ENCODE data around the gene TUB. TPM values are rescaled to one million over a fixed set of nuclear protein-coding genes. Genes with fewer than 3 reads are reported as not detected.

TUB gene
- total RNA-seq, 1 experiment from 2014 or later = 3.3 TPM

DNA sequence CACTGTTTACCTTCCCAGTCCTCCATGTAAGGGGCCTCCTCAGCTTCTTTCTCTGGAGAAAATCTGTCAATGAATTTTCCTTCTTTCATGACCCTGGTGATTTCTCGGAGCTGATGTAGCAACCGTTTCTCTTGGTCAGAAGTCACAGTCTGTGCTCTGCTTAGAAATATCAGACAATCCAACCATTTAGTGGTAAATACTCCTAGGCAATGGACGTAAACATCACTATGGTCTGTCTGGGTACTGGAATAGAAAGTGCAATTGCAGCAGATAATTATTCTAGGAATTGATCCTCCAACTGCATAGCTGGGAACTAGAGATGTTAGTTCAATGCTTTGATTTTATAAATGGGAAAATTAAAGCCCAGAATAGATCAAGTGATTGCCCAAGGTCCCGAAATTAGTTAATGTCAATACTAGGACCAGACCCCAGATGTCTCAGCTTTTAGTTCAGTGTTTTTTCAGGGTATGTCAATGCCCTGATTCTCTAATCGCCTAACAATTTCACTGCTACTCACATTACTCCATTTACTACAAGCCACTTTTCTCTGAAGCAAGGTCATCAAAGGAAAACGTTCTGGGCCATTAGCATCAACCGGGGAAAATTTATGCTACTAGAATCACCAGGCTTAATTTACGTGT, 45.8 kb downstream of the TUB start:
- Histone ChIP-seq H3K36me3 (ENCODE audit: low read depth, low read length) (no peaks in the 10 kb centered on the region), H3K4me1 (ENCODE audit: insufficient read depth, low read length) (no peaks in the 10 kb centered on the region), H3K9me3 (ENCODE audit: low read length) (no peaks in the 10 kb centered on the region), H3K4me2 (ENCODE audit: low read length) (no peak overlapping the region), H3K9ac (ENCODE audit: low read length) (no peak overlapping the region), H4K20me1 (ENCODE audit: low read length) (no peaks in the 10 kb centered on the region), H3K27me3 (ENCODE audit: low read length) (peaks cover 49% of the 10 kb centered on the region), H2AFZ (ENCODE audit: low read length) (no peak overlapping the region), H3K4me3 (ENCODE audit: low read length) (no peak overlapping the region), H3K27ac (ENCODE audit: low read length) (no peak overlapping the region), H3K79me2 (ENCODE audit: low read length) (no peaks in the 10 kb centered on the region), H3F3A (ENCODE audit: low read length, unreplicated experiment) (no peaks in the 10 kb centered on the region), H3K9me2 (replicated peaks; ENCODE audit: low read length) (no peaks in the 10 kb centered on the region)
- no peak for DNase-seq
- ChIA-PET POLR2A (ENCODE audit: unreplicated experiment) (no interaction called here), CTCF (no interaction called here)
- no TSS peak for BruUV-seq (replicated peaks)
- TF ChIP-seq EZH2phosphoT487 (IDR thresholded peaks at IDR 0.05; ENCODE audit: borderline replicate concordance, low read length) = no peak
- TF ChIP-seq, protein P1, sequence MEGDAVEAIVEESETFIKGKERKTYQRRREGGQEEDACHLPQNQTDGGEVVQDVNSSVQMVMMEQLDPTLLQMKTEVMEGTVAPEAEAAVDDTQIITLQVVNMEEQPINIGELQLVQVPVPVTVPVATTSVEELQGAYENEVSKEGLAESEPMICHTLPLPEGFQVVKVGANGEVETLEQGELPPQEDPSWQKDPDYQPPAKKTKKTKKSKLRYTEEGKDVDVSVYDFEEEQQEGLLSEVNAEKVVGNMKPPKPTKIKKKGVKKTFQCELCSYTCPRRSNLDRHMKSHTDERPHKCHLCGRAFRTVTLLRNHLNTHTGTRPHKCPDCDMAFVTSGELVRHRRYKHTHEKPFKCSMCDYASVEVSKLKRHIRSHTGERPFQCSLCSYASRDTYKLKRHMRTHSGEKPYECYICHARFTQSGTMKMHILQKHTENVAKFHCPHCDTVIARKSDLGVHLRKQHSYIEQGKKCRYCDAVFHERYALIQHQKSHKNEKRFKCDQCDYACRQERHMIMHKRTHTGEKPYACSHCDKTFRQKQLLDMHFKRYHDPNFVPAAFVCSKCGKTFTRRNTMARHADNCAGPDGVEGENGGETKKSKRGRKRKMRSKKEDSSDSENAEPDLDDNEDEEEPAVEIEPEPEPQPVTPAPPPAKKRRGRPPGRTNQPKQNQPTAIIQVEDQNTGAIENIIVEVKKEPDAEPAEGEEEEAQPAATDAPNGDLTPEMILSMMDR (conservative IDR thresholded peaks at IDR 0.05; ENCODE audit: low read depth, low read length) = no peak
- TF ChIP-seq EZH2 (IDR thresholded peaks at IDR 0.05; ENCODE audit: low read length, unreplicated experiment) = no peak
- ATAC-seq = no peak
- intact Hi-C loops (cut with micrococcal nuclease) = no loop called here

- Histone ChIP-seq H4K20me1 (ENCODE audit: low read length) (no peaks in the 10 kb centered on the region), H3K27ac (ENCODE audit: low read length) (no peak overlapping the region), H3K36me3 (ENCODE audit: low read depth, low read length) (no peaks in the 10 kb centered on the region), H3K9ac (ENCODE audit: low read length) (no peak overlapping the region), H3K4me2 (ENCODE audit: low read length) (no peak overlapping the region), H3K9me3 (ENCODE audit: low read length) (no peaks in the 10 kb centered on the region), H3K27me3 (ENCODE audit: low read length) (peaks cover 49% of the 10 kb centered on the region), H3K4me1 (ENCODE audit: insufficient read depth, low read length) (no peaks in the 10 kb centered on the region), H2AFZ (ENCODE audit: low read length) (no peak overlapping the region), H3K9me2 (replicated peaks; ENCODE audit: low read length) (no peaks in the 10 kb centered on the region), H3K79me2 (ENCODE audit: low read length) (no peaks in the 10 kb centered on the region), H3K4me3 (ENCODE audit: low read length) (no peak overlapping the region), H3F3A (ENCODE audit: low read length, unreplicated experiment) (no peaks in the 10 kb centered on the region)
- ATAC-seq = no peak
- ChIA-PET POLR2A (ENCODE audit: unreplicated experiment) (no interaction called here), CTCF (no interaction called here)
- intact Hi-C loops (cut with micrococcal nuclease) = no loop called here
- no peak for TF ChIP-seq EZH2 (IDR thresholded peaks at IDR 0.05; ENCODE audit: low read length, unreplicated experiment)
- no peak for TF ChIP-seq EZH2phosphoT487 (IDR thresholded peaks at IDR 0.05; ENCODE audit: borderline replicate concordance, low read length)
- TF ChIP-seq, protein P1 (conservative IDR thresholded peaks at IDR 0.05; ENCODE audit: low read depth, low read length) = no peak
- DNase-seq = no peak
- no TSS peak for BruUV-seq (replicated peaks)
Observed at GRCh38 chr11:8127447-8127846, 46.4 kb downstream of the TUB start.

DNA sequence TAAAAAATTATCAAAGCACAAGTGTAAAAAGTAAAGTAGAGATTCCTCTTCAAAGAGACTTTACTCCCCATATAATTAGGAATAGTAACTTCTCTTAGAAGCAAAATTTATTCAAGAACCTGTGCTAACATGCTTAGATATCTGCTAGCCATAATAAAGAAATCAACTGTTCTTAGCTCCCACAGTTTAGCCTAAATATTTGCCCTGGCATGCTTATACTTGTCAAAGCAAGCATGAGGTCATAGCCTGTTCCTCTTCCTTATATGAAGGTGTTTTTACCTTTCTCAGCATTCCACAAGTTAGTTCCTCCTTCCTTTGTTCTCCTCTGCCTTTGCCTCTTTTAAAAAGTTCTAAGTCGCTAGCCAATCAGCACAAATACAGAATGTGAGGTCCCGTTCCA, 57.5 kb downstream of the TUB start:
- intact Hi-C loops (cut with micrococcal nuclease) = no loop called here
- no TSS peak for BruUV-seq (replicated peaks)
- Histone ChIP-seq H3K27ac (ENCODE audit: low read length) (no peak overlapping the region), H3K27me3 (ENCODE audit: low read length) (peaks cover 28% of the 10 kb centered on the region), H4K20me1 (ENCODE audit: low read length) (no peaks in the 10 kb centered on the region), H3K9me3 (ENCODE audit: low read length) (no peaks in the 10 kb centered on the region), H3K36me3 (ENCODE audit: low read depth, low read length) (no peaks in the 10 kb centered on the region), H3K9me2 (replicated peaks; ENCODE audit: low read length) (no peaks in the 10 kb centered on the region), H3K4me1 (ENCODE audit: insufficient read depth, low read length) (no peaks in the 10 kb centered on the region), H3K79me2 (ENCODE audit: low read length) (no peaks in the 10 kb centered on the region), H3K4me3 (ENCODE audit: low read length) (no peak overlapping the region), H3F3A (ENCODE audit: low read length, unreplicated experiment) (no peaks in the 10 kb centered on the region), H3K9ac (ENCODE audit: low read length) (no peak overlapping the region), H2AFZ (ENCODE audit: low read length) (no peak overlapping the region), H3K4me2 (ENCODE audit: low read length) (no peak overlapping the region)
- CTCF ChIA-PET = no interaction called here
- DNase-seq (no peak), ATAC-seq (no peak)
- POLR2A ChIA-PET (ENCODE audit: unreplicated experiment) = no interaction called here
- TF ChIP-seq, protein P1 (conservative IDR thresholded peaks at IDR 0.05; ENCODE audit: low read depth, low read length) = no peak
- TF ChIP-seq EZH2phosphoT487 (IDR thresholded peaks at IDR 0.05; ENCODE audit: borderline replicate concordance, low read length) (no peak), EZH2 (IDR thresholded peaks at IDR 0.05; ENCODE audit: low read length, unreplicated experiment) (no peak)
